ENCODE data around the gene DGCR8. TPM values are rescaled to one million over a fixed set of nuclear protein-coding genes. Genes with fewer than 3 reads are reported as not detected.

The DGCR8 gene
- total RNA-seq, 2 experiments from 2014 or later, result 17.8 to 18.5 TPM

DNA sequence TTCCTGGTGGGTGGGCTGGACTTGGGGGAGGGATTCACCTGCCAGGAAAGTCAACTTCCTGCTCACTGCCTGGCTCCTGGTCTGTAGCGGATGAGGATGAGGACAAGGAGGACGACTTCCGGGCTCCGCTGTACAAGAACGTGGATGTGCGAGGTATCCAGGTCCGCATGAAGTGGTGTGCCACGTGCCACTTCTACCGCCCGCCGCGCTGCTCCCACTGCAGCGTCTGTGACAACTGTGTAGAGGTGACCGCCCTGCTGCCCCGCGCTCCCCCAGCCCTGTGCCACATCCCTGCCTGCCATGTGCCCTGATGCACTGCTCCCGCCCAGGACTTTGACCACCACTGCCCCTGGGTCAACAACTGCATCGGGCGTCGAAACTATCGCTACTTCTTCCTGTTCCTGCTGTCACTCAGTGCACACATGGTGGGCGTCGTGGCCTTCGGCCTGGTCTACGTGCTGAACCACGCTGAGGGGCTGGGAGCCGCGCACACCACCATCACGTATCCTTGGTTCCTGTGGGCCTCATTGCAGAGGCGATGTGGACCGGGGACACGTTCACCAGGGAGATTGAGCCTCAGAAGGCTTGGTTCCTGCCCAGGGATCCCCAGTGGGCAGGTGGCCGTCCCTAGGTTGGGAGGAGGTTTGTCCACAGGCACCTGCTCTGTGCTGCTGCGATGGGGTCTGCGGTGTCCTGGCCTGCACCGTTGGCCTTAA is 59.5 kb downstream of the DGCR8 start:
- POLR2A ChIA-PET, result interaction anchor here (1.3 kb wide), 1 partner anchor 9 kb away, joined by 4 read pairs; the partner anchor contains the start of gene ZDHHC8
- Histone ChIP-seq H3K4me1 (ENCODE audit: insufficient read depth, low read length) (peaks cover 25% of the 10 kb centered on the region), H3K27ac (ENCODE audit: low read depth in 1 of 2, low read length in 2 of 2) (no peak overlapping the region), H3K4me3 (ENCODE audit: low read length) (no peak overlapping the region), H3K36me3 (ENCODE audit: insufficient read depth, low read length) (peaks cover 10% of the 10 kb centered on the region), H3K9me3 (ENCODE audit: control insufficient read depth in 1 of 2, insufficient read depth in 1 of 2, low read length in 2 of 2) (no peaks in the 10 kb centered on the region), H3K27me3 (ENCODE audit: control insufficient read depth in 1 of 2, insufficient read depth in 2 of 2, low read length in 2 of 2) (no peaks in the 10 kb centered on the region)
- H3K4me3 Mint-ChIP-seq, result no peak overlapping the region
- H3K27me3 Mint-ChIP-seq, result no peaks in the 10 kb centered on the region
- DNase-seq, result no peak
- ATAC-seq (ENCODE audit: poor library complexity), result no peak
- H3K4me1 Mint-ChIP-seq (ENCODE audit: low read depth), result peaks cover 14% of the 10 kb centered on the region
- intact Hi-C loops (cut with DNase I, micrococcal nuclease), result no loop called here
- no peaks in the 10 kb centered on the region for H3K9me3 Mint-ChIP-seq
- TF ChIP-seq CTCF (IDR thresholded peaks at IDR 0.05), result no peak
- no peak overlapping the region for H3K27ac Mint-ChIP-seq
- H3K36me3 Mint-ChIP-seq (ENCODE audit: low read depth), result peaks cover 3% of the 10 kb centered on the region
- CTCF ChIA-PET, result no interaction called here

- ChIA-PET POLR2A (interaction anchor here (1.3 kb wide), 1 partner anchor 9 kb away, joined by 4 read pairs; the partner anchor contains the start of gene ZDHHC8), CTCF (no interaction called here)
- H3K9me3 ChIP-seq (ENCODE audit: control insufficient read depth in 1 of 2, insufficient read depth in 1 of 2, low read length in 2 of 2), result no peaks in the 10 kb centered on the region
- Mint-ChIP-seq H3K27me3 (no peaks in the 10 kb centered on the region), H3K4me3 (no peak overlapping the region), H3K9me3 (no peaks in the 10 kb centered on the region), H3K36me3 (ENCODE audit: low read depth) (peaks cover 3% of the 10 kb centered on the region), H3K27ac (no peak overlapping the region), H3K4me1 (ENCODE audit: low read depth) (peaks cover 13% of the 10 kb centered on the region)
- ATAC-seq (ENCODE audit: poor library complexity) (no peak), DNase-seq (no peak)
- H3K4me3 ChIP-seq (ENCODE audit: low read length), result no peak overlapping the region
- H3K4me1 ChIP-seq (ENCODE audit: insufficient read depth, low read length), result peaks cover 23% of the 10 kb centered on the region
- no peak overlapping the region for H3K27ac ChIP-seq (ENCODE audit: low read depth in 1 of 2, low read length in 2 of 2)
- H3K36me3 ChIP-seq (ENCODE audit: insufficient read depth, low read length), result peaks cover 10% of the 10 kb centered on the region
- intact Hi-C loops (cut with DNase I, micrococcal nuclease), result no loop called here
- H3K27me3 ChIP-seq (ENCODE audit: control insufficient read depth in 1 of 2, insufficient read depth in 2 of 2, low read length in 2 of 2), result no peaks in the 10 kb centered on the region
- TF ChIP-seq CTCF (IDR thresholded peaks at IDR 0.05), result no peak
Measured at GRCh38 chr22:20140107-20140445, 60.0 kb downstream of the DGCR8 start.

GRCh38 chr22:20140521-20140964 is 60.5 kb downstream of the DGCR8 start:
- Histone ChIP-seq H3K27me3 (ENCODE audit: control insufficient read depth in 1 of 2, insufficient read depth in 2 of 2, low read length in 2 of 2) (no peaks in the 10 kb centered on the region), H3K9me3 (ENCODE audit: control insufficient read depth in 1 of 2, insufficient read depth in 1 of 2, low read length in 2 of 2) (no peaks in the 10 kb centered on the region), H3K27ac (ENCODE audit: low read depth in 1 of 2, low read length in 2 of 2) (no peak overlapping the region), H3K36me3 (ENCODE audit: insufficient read depth, low read length) (peaks cover 10% of the 10 kb centered on the region), H3K4me1 (ENCODE audit: insufficient read depth, low read length) (peaks cover 21% of the 10 kb centered on the region), H3K4me3 (ENCODE audit: low read length) (no peak overlapping the region)
- TF ChIP-seq CTCF (IDR thresholded peaks at IDR 0.05), result no peak
- intact Hi-C loops (cut with DNase I, micrococcal nuclease), result no loop called here
- H3K9me3 Mint-ChIP-seq, result no peaks in the 10 kb centered on the region
- no peak overlapping the region for H3K4me3 Mint-ChIP-seq
- H3K36me3 Mint-ChIP-seq (ENCODE audit: low read depth), result peaks cover 3% of the 10 kb centered on the region
- POLR2A ChIA-PET, result interaction anchor here (1.3 kb wide), 1 partner anchor 10 kb away, joined by 4 read pairs; the partner anchor contains the start of gene ZDHHC8
- no peak overlapping the region for H3K27ac Mint-ChIP-seq
- ATAC-seq (ENCODE audit: poor library complexity) (no peak), DNase-seq (no peak)
- no peaks in the 10 kb centered on the region for H3K27me3 Mint-ChIP-seq
- CTCF ChIA-PET, result no interaction called here
- peaks cover 13% of the 10 kb centered on the region for H3K4me1 Mint-ChIP-seq (ENCODE audit: low read depth)

All from CD4-positive, alpha-beta T cell (primary cell).